ENCODE data around the gene FAU. TPM values are rescaled to one million over a fixed set of nuclear protein-coding genes. Genes with fewer than 3 reads are reported as not detected.

FAU gene
- total RNA-seq, 1 donor = 239 TPM

- no peak for TF ChIP-seq CTCF (IDR thresholded peaks at IDR 0.05; ENCODE audit: insufficient read depth, low read length)
- H3K4me3 ChIP-seq (ENCODE audit: low read depth, low read length) = no peak overlapping the region
- DNase-seq (ENCODE audit: low read depth) = no peak
Measured at GRCh38 chr11:65114538-65115171, 7.3 kb downstream of the FAU start.

GRCh38 chr11:65113839-65114238 lies 8.1 kb downstream of the FAU start:
- no peak for TF ChIP-seq CTCF (IDR thresholded peaks at IDR 0.05; ENCODE audit: insufficient read depth, low read length)
- H3K4me3 ChIP-seq (ENCODE audit: low read depth, low read length) = no peak overlapping the region
- no peak for DNase-seq (ENCODE audit: low read depth)

- no peak for DNase-seq (ENCODE audit: low read depth)
- H3K4me3 ChIP-seq (ENCODE audit: low read depth, low read length) = no peak overlapping the region
Measured at GRCh38 chr11:65113361-65113756, 8.6 kb downstream of the FAU start.

GRCh38 chr11:65112546-65113360 lies 9.2 kb downstream of the FAU start:
- DNase-seq (ENCODE audit: low read depth) = peak; percentile 28

More at GRCh38 chr11:65113361-65113756, 8.6 kb downstream of the FAU start:
- no peak for TF ChIP-seq CTCF (IDR thresholded peaks at IDR 0.05; ENCODE audit: insufficient read depth, low read length)

GRCh38 chr11:65111744-65112545 lies 10.0 kb downstream of the FAU start, which contains the start of gene TM7SF2:
Gene TM7SF2, plus strand, starts transcription at chr11:65111872. Its CDS starts 144 bp downstream, at chr11:65112016.
- peak within 1 kb of the TSS; percentile 66 for H3K4me3 ChIP-seq (ENCODE audit: low read depth, low read length)
- no peak for TF ChIP-seq CTCF (IDR thresholded peaks at IDR 0.05; ENCODE audit: insufficient read depth, low read length)
- peak; percentile 81 for DNase-seq (ENCODE audit: low read depth)

More at GRCh38 chr11:65112546-65113360, 9.2 kb downstream of the FAU start:
- peak; percentile 70 for TF ChIP-seq CTCF (IDR thresholded peaks at IDR 0.05; ENCODE audit: insufficient read depth, low read length)
- peak overlapping the region; percentile 66 for H3K4me3 ChIP-seq (ENCODE audit: low read depth, low read length)

GRCh38 chr11:65111159-65111743 lies 10.7 kb downstream of the FAU start:
- no peak for DNase-seq (ENCODE audit: low read depth)

More at GRCh38 chr11:65111159-65111743, 10.7 kb downstream of the FAU start:
- TF ChIP-seq CTCF (IDR thresholded peaks at IDR 0.05; ENCODE audit: insufficient read depth, low read length) = no peak
- no peak overlapping the region for H3K4me3 ChIP-seq (ENCODE audit: low read depth, low read length)

Data from fibroblast of the aortic adventitia (primary cell).